AG09319 (cell line): ENCODE data around the gene PRTFDC1.
"Not testable (repeated sequence)": the region's sequence is repeated elsewhere in the genome, so short reads cannot be mapped to it uniquely, and the experiment has no call there.

Experiments
- DNase-seq: peaks from one replicate; pipeline ENCODE4 v3.0.0-alpha.2; 2010; ENCODE audit warnings: low read depth; ENCODE audit errors: extremely low read depth
- CTCF ChIP-seq: IDR thresholded peaks from 2 replicates; pipeline ENCODE4 v1.5.1; 2011; ENCODE audit warnings: low read depth, mild to moderate bottlenecking, inconsistent platforms, low read length, moderate library complexity

Gene PRTFDC1

GRCh38 chr10:24974976-24975375 lies 22.6 kb upstream of the PRTFDC1 start:
- TF ChIP-seq CTCF = peak; percentile 21
- DNase-seq = peak; percentile 67

GRCh38 chr10:24973163-24973562 lies 20.8 kb upstream of the PRTFDC1 start:
- TF ChIP-seq CTCF = no peak
- DNase-seq = no peak

GRCh38 chr10:24971374-24971773 lies 19.0 kb upstream of the PRTFDC1 start:
- TF ChIP-seq CTCF = no peak
- DNase-seq = no peak

- TF ChIP-seq CTCF = peak; percentile 3
- no peak for DNase-seq
These were observed 17.5 kb upstream of the PRTFDC1 start for GRCh38 chr10:24969841-24970281.

GRCh38 chr10:24968951-24969350 lies 16.5 kb upstream of the PRTFDC1 start:
- DNase-seq = not testable (repeated sequence)

- no peak for DNase-seq
- no peak for TF ChIP-seq CTCF
These were observed 15.9 kb upstream of the PRTFDC1 start for GRCh38 chr10:24968349-24968748.

GRCh38 chr10:24966962-24967481 lies 14.6 kb upstream of the PRTFDC1 start:
- no peak for TF ChIP-seq CTCF
- DNase-seq = no peak

GRCh38 chr10:24965051-24965450 lies 12.6 kb upstream of the PRTFDC1 start:
- TF ChIP-seq CTCF = no peak
- DNase-seq = no peak
